ENCODE measurements around the gene LRP8. TPM values are rescaled to one million over a fixed set of nuclear protein-coding genes. Genes with fewer than 3 reads are reported as not detected.

LRP8 gene
- total and polyA plus RNA-seq, 2 of the 13 experiments (the other 11 are each of a cell fraction or from before 2014, with no cell fraction given), result 17.3 to 17.4 TPM

GRCh38 chr1:53352561-53352960 lies 24.7 kb upstream of the LRP8 start (continued):
- TF ChIP-seq SRSF4 (IDR thresholded peaks at IDR 0.05; ENCODE audit: low read depth, low read length, poor library complexity, severe bottlenecking) (no peak), SKI (IDR thresholded peaks at IDR 0.05; ENCODE audit: partially characterized antibody) (no peak), MYPOP (CRISPR knock-in tag; IDR thresholded peaks at IDR 0.05) (no peak)
- TF ChIP-seq, protein P1, sequence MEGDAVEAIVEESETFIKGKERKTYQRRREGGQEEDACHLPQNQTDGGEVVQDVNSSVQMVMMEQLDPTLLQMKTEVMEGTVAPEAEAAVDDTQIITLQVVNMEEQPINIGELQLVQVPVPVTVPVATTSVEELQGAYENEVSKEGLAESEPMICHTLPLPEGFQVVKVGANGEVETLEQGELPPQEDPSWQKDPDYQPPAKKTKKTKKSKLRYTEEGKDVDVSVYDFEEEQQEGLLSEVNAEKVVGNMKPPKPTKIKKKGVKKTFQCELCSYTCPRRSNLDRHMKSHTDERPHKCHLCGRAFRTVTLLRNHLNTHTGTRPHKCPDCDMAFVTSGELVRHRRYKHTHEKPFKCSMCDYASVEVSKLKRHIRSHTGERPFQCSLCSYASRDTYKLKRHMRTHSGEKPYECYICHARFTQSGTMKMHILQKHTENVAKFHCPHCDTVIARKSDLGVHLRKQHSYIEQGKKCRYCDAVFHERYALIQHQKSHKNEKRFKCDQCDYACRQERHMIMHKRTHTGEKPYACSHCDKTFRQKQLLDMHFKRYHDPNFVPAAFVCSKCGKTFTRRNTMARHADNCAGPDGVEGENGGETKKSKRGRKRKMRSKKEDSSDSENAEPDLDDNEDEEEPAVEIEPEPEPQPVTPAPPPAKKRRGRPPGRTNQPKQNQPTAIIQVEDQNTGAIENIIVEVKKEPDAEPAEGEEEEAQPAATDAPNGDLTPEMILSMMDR (CRISPR knock-in tag; IDR thresholded peaks at IDR 0.05), result no peak

- intact Hi-C loops (cut with micrococcal nuclease; ENCODE audit: unreplicated experiment), result no loop called here
- no peak overlapping the region for H3K9ac ChIP-seq (ENCODE audit: insufficient read depth, low read depth, low read length)
- H3K4me3 ChIP-seq (replicated peaks in 1 of 3; ENCODE audit: insufficient read depth in 1 of 3, low read depth in 2 of 3, low read length in 3 of 3), result no peak overlapping the region
- no peaks in the 10 kb centered on the region for H3K4me1 ChIP-seq (ENCODE audit: insufficient read depth, low read length)
- no peak overlapping the region for H2AFZ ChIP-seq (ENCODE audit: low read length)
- ChIA-PET POLR2A (no interaction called here), CTCF (ENCODE audit: low intra/inter-chr PET ratio, low total read pairs) (no interaction called here)
- no peaks in the 10 kb centered on the region for H3K36me3 ChIP-seq (replicated peaks in 1 of 2; ENCODE audit: control insufficient read depth in 1 of 2, insufficient read depth in 2 of 2, low read length in 2 of 2)
- H3K4me2 ChIP-seq (ENCODE audit: low read depth, low read length), result no peak overlapping the region
- peaks cover 1 to 21% of the 10 kb centered on the region in 2 experiments; a peak in 4 of 5 replicates for H3K27me3 ChIP-seq (ENCODE audit: control insufficient read depth in 1 of 2, insufficient read depth in 2 of 2, low read length in 2 of 2)
- 21% methylated on average over 6 of the region's 8 CpGs for WGBS (ENCODE audit: low lambda C conversion rate)
- FAIRE-seq (no peak), DNase-seq (ENCODE audit: low spot score) (no peak), ATAC-seq (no peak)
- no peaks in the 10 kb centered on the region for H3K79me2 ChIP-seq (ENCODE audit: insufficient read depth, low read length)
- no peaks in the 10 kb centered on the region for H3K9me3 ChIP-seq (ENCODE audit: low read length)
- no peaks in the 10 kb centered on the region for H4K20me1 ChIP-seq (ENCODE audit: insufficient read depth, low read length)
- TF ChIP-seq AGO1 (IDR thresholded peaks at IDR 0.05; ENCODE audit: low read depth, low read length, poor library complexity, severe bottlenecking), result no peak
- no TSS peak for BruUV-seq (replicated peaks)
- no peak overlapping the region for H3K27ac ChIP-seq (ENCODE audit: extremely low read length, insufficient read depth, low read length)
- in situ Hi-C loops (cut with HindIII; ENCODE audit: extremely low pct_ligation_motif_present, low pct_unique_long_range_greater_than_20kb), result no loop called here
Observed at GRCh38 chr1:53350853-53351767, 23.2 kb upstream of the LRP8 start.
